DOHH2 (cell line): ENCODE data around the gene HOXB1.

ENCODE experiments used
- H3F3A ChIP-seq: fragments of 200-600 bp; sonication (generic), shearing (Covaris generic); 2 replicates; pipeline ENCODE4 v1.6.0; 2016; ENCODE audit warnings: antibody characterized with exemption, mild to moderate bottlenecking; ENCODE audit not compliant: control insufficient read depth, insufficient read depth
- H3K27ac ChIP-seq: fragments of 200-600 bp; sonication (generic); 2 replicates; pipeline ENCODE4 v1.5.1; 2014; ENCODE audit warnings: low read depth, mild to moderate bottlenecking, low read length, moderate library complexity
- H3K27me3 ChIP-seq: fragments of 200-600 bp; sonication (generic); 2 replicates; pipeline ENCODE4 v1.6.1; 2014; ENCODE audit warnings: mild to moderate bottlenecking, low read length, mixed read lengths; ENCODE audit not compliant: control insufficient read depth
- H3K36me3 ChIP-seq: fragments of 200-600 bp; sonication (generic); 2 replicates; pipeline ENCODE4 v1.6.1; 2014; ENCODE audit warnings: mild to moderate bottlenecking, low read length, moderate library complexity, mixed read lengths; ENCODE audit not compliant: control insufficient read depth
- H3K4me1 ChIP-seq: fragments of 200-600 bp; sonication (generic); 2 replicates; pipeline ENCODE4 v1.6.1; 2014; ENCODE audit warnings: mild to moderate bottlenecking, low read length, mixed read lengths; ENCODE audit not compliant: control insufficient read depth
- H3K4me2 ChIP-seq: fragments of 200-600 bp; sonication (generic); 2 replicates; pipeline ENCODE4 v1.6.0; 2014; ENCODE audit warnings: mild to moderate bottlenecking, low read length, moderate library complexity
- H3K4me3 ChIP-seq: fragments of 200-600 bp; sonication (generic); 2 replicates; pipeline ENCODE4 v1.5.1; 2014; ENCODE audit warnings: mild to moderate bottlenecking, low read length, mixed read lengths
- H3K79me2 ChIP-seq: fragments of 200-600 bp; sonication (generic); 2 replicates; pipeline ENCODE4 v1.6.1; 2014; ENCODE audit warnings: mild to moderate bottlenecking, low read length, mixed read lengths; ENCODE audit not compliant: control insufficient read depth
- H3K9me2 ChIP-seq: fragments of 200-600 bp; sonication (generic); replicated peaks from 2 replicates; pipeline ENCODE4 v1.6.1; 2014; ENCODE audit warnings: mild to moderate bottlenecking, low read length, mixed read lengths; ENCODE audit not compliant: control insufficient read depth
- H3K9me3 ChIP-seq: fragments of 200-600 bp; sonication (generic); 2 replicates; pipeline ENCODE4 v1.6.1; 2014; ENCODE audit warnings: antibody characterized with exemption, low read length, mixed read lengths; ENCODE audit not compliant: control insufficient read depth, insufficient read depth
- H4K20me1 ChIP-seq: fragments of 200-600 bp; sonication (generic); 2 replicates; pipeline ENCODE4 v1.6.0; 2014; ENCODE audit warnings: low read depth, mild to moderate bottlenecking, antibody characterized with exemption, low read length, moderate library complexity; ENCODE audit not compliant: control insufficient read depth, insufficient read depth
- EZH2phosphoT487 ChIP-seq: fragments of 200-600 bp; sonication (generic); IDR thresholded peaks from 2 replicates; pipeline ENCODE4 v1.6.1; 2017; ENCODE audit warnings: borderline replicate concordance, mild to moderate bottlenecking, antibody characterized with exemption, low read length, moderate library complexity, mixed read lengths
- TF ChIP-seq, protein P1 (sequence below): fragments of 200-600 bp; sonication (generic); IDR thresholded peaks from one replicate; pipeline ENCODE4 v1.5.1; 2014; ENCODE audit warnings: antibody characterized with exemption, mild to moderate bottlenecking, low read depth, low read length; ENCODE audit not compliant: poor library complexity, severe bottlenecking

Gene HOXB1

GRCh38 chr17:48548523-48549280 is 17.9 kb upstream of the HOXB1 start:
- no peaks in the 10 kb centered on the region for H3K4me1 ChIP-seq
- H3K27me3 ChIP-seq: peaks cover 35% of the 10 kb centered on the region
- H3K9me3 ChIP-seq: no peaks in the 10 kb centered on the region
- no peaks in the 10 kb centered on the region for H3K9me2 ChIP-seq
- no peaks in the 10 kb centered on the region for H4K20me1 ChIP-seq
- no peak overlapping the region for H3K4me2 ChIP-seq
- H3F3A ChIP-seq: no peaks in the 10 kb centered on the region
- no peaks in the 10 kb centered on the region for H3K79me2 ChIP-seq
- H3K27ac ChIP-seq: no peak overlapping the region
- TF ChIP-seq, protein P1, sequence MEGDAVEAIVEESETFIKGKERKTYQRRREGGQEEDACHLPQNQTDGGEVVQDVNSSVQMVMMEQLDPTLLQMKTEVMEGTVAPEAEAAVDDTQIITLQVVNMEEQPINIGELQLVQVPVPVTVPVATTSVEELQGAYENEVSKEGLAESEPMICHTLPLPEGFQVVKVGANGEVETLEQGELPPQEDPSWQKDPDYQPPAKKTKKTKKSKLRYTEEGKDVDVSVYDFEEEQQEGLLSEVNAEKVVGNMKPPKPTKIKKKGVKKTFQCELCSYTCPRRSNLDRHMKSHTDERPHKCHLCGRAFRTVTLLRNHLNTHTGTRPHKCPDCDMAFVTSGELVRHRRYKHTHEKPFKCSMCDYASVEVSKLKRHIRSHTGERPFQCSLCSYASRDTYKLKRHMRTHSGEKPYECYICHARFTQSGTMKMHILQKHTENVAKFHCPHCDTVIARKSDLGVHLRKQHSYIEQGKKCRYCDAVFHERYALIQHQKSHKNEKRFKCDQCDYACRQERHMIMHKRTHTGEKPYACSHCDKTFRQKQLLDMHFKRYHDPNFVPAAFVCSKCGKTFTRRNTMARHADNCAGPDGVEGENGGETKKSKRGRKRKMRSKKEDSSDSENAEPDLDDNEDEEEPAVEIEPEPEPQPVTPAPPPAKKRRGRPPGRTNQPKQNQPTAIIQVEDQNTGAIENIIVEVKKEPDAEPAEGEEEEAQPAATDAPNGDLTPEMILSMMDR: no peak
- no peak for TF ChIP-seq EZH2phosphoT487
- H3K36me3 ChIP-seq: no peaks in the 10 kb centered on the region
- H3K4me3 ChIP-seq: no peak overlapping the region

- Histone ChIP-seq H3K27ac (no peak overlapping the region), H3K4me3 (no peak overlapping the region), H3K36me3 (no peaks in the 10 kb centered on the region), H3K4me2 (no peak overlapping the region), H3K4me1 (no peaks in the 10 kb centered on the region), H4K20me1 (no peaks in the 10 kb centered on the region), H3F3A (no peaks in the 10 kb centered on the region), H3K27me3 (peaks cover 42% of the 10 kb centered on the region), H3K9me3 (no peaks in the 10 kb centered on the region), H3K9me2 (no peaks in the 10 kb centered on the region), H3K79me2 (no peaks in the 10 kb centered on the region)
- TF ChIP-seq, protein P1: no peak
- TF ChIP-seq EZH2phosphoT487: no peak
Observed at GRCh38 chr17:48547808-48548522, 17.2 kb upstream of the HOXB1 start.

DNA sequence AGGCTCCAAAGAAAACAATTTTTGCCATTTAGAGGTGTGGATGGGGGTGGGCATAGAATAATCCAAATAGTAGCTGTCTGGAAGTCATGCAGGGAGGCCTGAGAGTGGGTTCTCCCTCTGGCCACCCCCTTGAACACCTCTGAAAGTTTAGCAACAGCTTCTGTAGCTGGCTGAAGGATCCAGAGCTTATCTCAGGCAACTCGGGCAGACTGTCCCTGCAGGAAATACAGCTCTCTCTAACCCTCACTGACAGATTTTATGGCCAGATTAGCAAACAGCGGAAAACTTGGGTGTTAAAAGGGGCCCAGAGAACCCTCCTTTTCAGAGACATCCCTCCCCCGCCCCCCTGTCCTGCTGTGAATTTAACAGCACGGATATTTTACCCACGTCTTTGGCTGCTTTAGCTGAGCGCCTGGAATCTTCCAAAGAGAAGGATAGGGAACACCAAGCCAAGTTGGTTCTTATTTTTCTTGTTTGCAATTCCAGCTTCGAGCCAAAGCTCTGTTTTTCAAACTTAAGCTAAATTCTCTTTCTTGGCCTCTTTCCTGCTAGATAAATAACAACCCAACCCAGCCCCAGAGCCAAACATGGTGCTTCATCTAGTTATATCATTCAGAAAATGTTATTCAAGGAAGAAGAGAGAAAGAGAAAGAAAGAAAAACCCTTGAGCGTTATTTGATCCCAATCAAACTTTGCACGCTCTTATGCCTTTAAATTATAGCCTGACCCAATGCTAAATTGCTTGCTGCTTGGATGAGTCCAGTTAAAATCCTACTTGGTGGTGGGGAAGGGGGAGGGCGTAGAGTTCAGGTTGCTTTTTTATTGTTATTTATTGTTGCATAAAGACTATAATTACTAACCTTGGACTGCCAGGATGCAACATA is 16.4 kb upstream of the HOXB1 start:
- Histone ChIP-seq H3K9me3 (no peaks in the 10 kb centered on the region), H3K4me1 (no peaks in the 10 kb centered on the region), H3K27ac (no peak overlapping the region), H3K79me2 (no peaks in the 10 kb centered on the region), H3K4me3 (no peak overlapping the region), H3K36me3 (no peaks in the 10 kb centered on the region), H3F3A (no peaks in the 10 kb centered on the region), H4K20me1 (no peaks in the 10 kb centered on the region), H3K4me2 (no peak overlapping the region), H3K27me3 (peaks cover 49% of the 10 kb centered on the region), H3K9me2 (no peaks in the 10 kb centered on the region)
- no peak for TF ChIP-seq EZH2phosphoT487
- TF ChIP-seq, protein P1: no peak
